ENCODE measurements around the gene FSTL5. TPM values are rescaled to one million over a fixed set of nuclear protein-coding genes. Genes with fewer than 3 reads are reported as not detected.

FSTL5 gene
- total and polyA plus RNA-seq, 4 donors: 0.01 to 0.08 TPM; not detected in 2

- Histone ChIP-seq H3K36me3 (ENCODE audit: control insufficient read depth in 4 of 4, insufficient read depth in 3 of 4, low read depth in 1 of 4, low read length in 3 of 4) (no peaks in the 10 kb centered on the region), H3K4me1 (ENCODE audit: control insufficient read depth in 4 of 4, insufficient read depth in 4 of 4, low read length in 3 of 4) (no peaks in the 10 kb centered on the region), H3K27ac (ENCODE audit: low read depth in 1 of 2, low read length in 2 of 2) (no peak overlapping the region), H3K4me3 (ENCODE audit: low read depth in 1 of 3, low read length in 3 of 3) (no peak overlapping the region), H3K9ac (ENCODE audit: low read depth in 1 of 2, low read length in 2 of 2) (no peak overlapping the region), H3K27me3 (ENCODE audit: control insufficient read depth in 4 of 4, insufficient read depth in 4 of 4, low read length in 3 of 4) (no peaks in the 10 kb centered on the region), H3K9me3 (ENCODE audit: control insufficient read depth in 4 of 4, low read length in 3 of 4) (no peaks in the 10 kb centered on the region)
- DNase-seq (ENCODE audit: low spot score): no peak
- WGBS: 51% methylated on average over 3 of the region's 3 CpGs
- no peak for TF ChIP-seq FOXA1 (IDR thresholded peaks at IDR 0.05)
- TF ChIP-seq, protein P1, sequence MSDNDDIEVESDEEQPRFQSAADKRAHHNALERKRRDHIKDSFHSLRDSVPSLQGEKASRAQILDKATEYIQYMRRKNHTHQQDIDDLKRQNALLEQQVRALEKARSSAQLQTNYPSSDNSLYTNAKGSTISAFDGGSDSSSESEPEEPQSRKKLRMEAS (IDR thresholded peaks at IDR 0.05): no peak
These were observed 37.1 kb downstream of the FSTL5 start for GRCh38 chr4:162126729-162127128.

DNA sequence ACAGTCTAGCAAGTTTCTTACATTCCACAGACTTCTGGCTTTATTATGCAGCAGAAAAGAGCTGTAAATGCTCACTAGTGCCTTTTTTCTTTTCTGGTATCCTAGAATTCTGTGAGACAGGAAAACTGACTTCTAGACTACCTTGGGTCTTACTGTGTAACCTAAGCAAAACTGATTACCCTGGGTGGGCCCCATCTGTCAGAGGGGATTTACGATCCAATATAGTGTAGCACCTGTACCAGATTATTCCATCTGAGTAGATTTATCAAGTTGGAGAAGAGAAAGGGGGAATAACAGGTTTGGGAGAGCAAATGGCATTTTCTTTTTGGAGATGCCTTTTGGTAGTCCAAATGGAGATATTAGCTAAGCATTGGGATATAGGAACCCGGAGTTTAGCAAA, 46.7 kb downstream of the FSTL5 start:
- DNase-seq (ENCODE audit: low spot score): no peak
- Histone ChIP-seq H3K36me3 (ENCODE audit: control insufficient read depth in 4 of 4, insufficient read depth in 3 of 4, low read depth in 1 of 4, low read length in 3 of 4) (no peaks in the 10 kb centered on the region), H3K4me1 (ENCODE audit: control insufficient read depth in 4 of 4, insufficient read depth in 4 of 4, low read length in 3 of 4) (no peaks in the 10 kb centered on the region), H3K9me3 (ENCODE audit: control insufficient read depth in 4 of 4, low read length in 3 of 4) (no peaks in the 10 kb centered on the region), H3K4me3 (ENCODE audit: low read depth in 1 of 3, low read length in 3 of 3) (no peak overlapping the region), H3K27me3 (ENCODE audit: control insufficient read depth in 4 of 4, insufficient read depth in 4 of 4, low read length in 3 of 4) (no peaks in the 10 kb centered on the region), H3K9ac (ENCODE audit: low read depth in 1 of 2, low read length in 2 of 2) (no peak overlapping the region), H3K27ac (ENCODE audit: low read depth in 1 of 2, low read length in 2 of 2) (no peak overlapping the region)
- TF ChIP-seq FOXA2 (IDR thresholded peaks at IDR 0.05) (no peak), YY1 (IDR thresholded peaks at IDR 0.05) (no peak), REST (IDR thresholded peaks at IDR 0.05) (no peak), FOXA1 (IDR thresholded peaks at IDR 0.05) (no peak), TAF1 (conservative IDR thresholded peaks at IDR 0.05) (no peak), GABPA (IDR thresholded peaks at IDR 0.05 in 1 of 2, conservative IDR thresholded peaks at IDR 0.05 in 1 of 2) (no peak), JUND (IDR thresholded peaks at IDR 0.05) (no peak), HNF4A (conservative IDR thresholded peaks at IDR 0.05) (no peak), EGR1 (IDR thresholded peaks at IDR 0.05; ENCODE audit: low read depth in 2 of 2) (no peak), ATF3 (IDR thresholded peaks at IDR 0.05) (no peak), RXRA (IDR thresholded peaks at IDR 0.05) (no peak), NR2F2 (IDR thresholded peaks at IDR 0.05) (no peak), HNF4G (IDR thresholded peaks at IDR 0.05) (no peak)
- TF ChIP-seq, protein P1 (IDR thresholded peaks at IDR 0.05): no peak
- WGBS: 74% methylated on average over 2 of the region's 2 CpGs

GRCh38 chr4:162116095-162116779, 47.6 kb downstream of the FSTL5 start:
- H3K4me1 ChIP-seq (ENCODE audit: control insufficient read depth in 4 of 4, insufficient read depth in 4 of 4, low read length in 3 of 4): no peaks in the 10 kb centered on the region
- no peak overlapping the region for H3K9ac ChIP-seq (ENCODE audit: low read depth in 1 of 2, low read length in 2 of 2)
- H3K4me3 ChIP-seq (ENCODE audit: low read depth in 1 of 3, low read length in 3 of 3): no peak overlapping the region
- no peak for DNase-seq (ENCODE audit: low spot score)
- no peaks in the 10 kb centered on the region for H3K9me3 ChIP-seq (ENCODE audit: control insufficient read depth in 4 of 4, low read length in 3 of 4)
- no peaks in the 10 kb centered on the region for H3K36me3 ChIP-seq (ENCODE audit: control insufficient read depth in 4 of 4, insufficient read depth in 3 of 4, low read depth in 1 of 4, low read length in 3 of 4)
- WGBS: 65% methylated on average over 13 of the region's 13 CpGs
- no peaks in the 10 kb centered on the region for H3K27me3 ChIP-seq (ENCODE audit: control insufficient read depth in 4 of 4, insufficient read depth in 4 of 4, low read length in 3 of 4)
- H3K27ac ChIP-seq (ENCODE audit: low read depth in 1 of 2, low read length in 2 of 2): no peak overlapping the region
- TF ChIP-seq FOXA1 (IDR thresholded peaks at IDR 0.05) (no peak), RXRA (IDR thresholded peaks at IDR 0.05) (no peak), JUND (IDR thresholded peaks at IDR 0.05) (no peak), HNF4A (conservative IDR thresholded peaks at IDR 0.05) (no peak), ZBTB33 (IDR thresholded peaks at IDR 0.05) (no peak), EGR1 (IDR thresholded peaks at IDR 0.05; ENCODE audit: low read depth in 2 of 2) (no peak), FOXA2 (IDR thresholded peaks at IDR 0.05) (no peak), GABPA (IDR thresholded peaks at IDR 0.05 in 1 of 2, conservative IDR thresholded peaks at IDR 0.05 in 1 of 2) (no peak), TAF1 (conservative IDR thresholded peaks at IDR 0.05) (no peak), NR2F2 (IDR thresholded peaks at IDR 0.05) (no peak)
- TF ChIP-seq, protein P1 (IDR thresholded peaks at IDR 0.05): no peak
- TF ChIP-seq, protein P2, sequence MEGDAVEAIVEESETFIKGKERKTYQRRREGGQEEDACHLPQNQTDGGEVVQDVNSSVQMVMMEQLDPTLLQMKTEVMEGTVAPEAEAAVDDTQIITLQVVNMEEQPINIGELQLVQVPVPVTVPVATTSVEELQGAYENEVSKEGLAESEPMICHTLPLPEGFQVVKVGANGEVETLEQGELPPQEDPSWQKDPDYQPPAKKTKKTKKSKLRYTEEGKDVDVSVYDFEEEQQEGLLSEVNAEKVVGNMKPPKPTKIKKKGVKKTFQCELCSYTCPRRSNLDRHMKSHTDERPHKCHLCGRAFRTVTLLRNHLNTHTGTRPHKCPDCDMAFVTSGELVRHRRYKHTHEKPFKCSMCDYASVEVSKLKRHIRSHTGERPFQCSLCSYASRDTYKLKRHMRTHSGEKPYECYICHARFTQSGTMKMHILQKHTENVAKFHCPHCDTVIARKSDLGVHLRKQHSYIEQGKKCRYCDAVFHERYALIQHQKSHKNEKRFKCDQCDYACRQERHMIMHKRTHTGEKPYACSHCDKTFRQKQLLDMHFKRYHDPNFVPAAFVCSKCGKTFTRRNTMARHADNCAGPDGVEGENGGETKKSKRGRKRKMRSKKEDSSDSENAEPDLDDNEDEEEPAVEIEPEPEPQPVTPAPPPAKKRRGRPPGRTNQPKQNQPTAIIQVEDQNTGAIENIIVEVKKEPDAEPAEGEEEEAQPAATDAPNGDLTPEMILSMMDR (IDR thresholded peaks at IDR 0.05; ENCODE audit: low read depth, low read length, missing input control): no peak
